Thyroid gland (tissue), 4 donors: Measurements from ENCODE around the gene SPECC1.

Experiments
- CTCF ChIP-seq, 6 experiments: fragments of 200-600 bp in 3 of 6; fragments of 450-650 bp in 3 of 6; sonication (generic) in 3 of 6; IDR thresholded peaks; one replicate each; pipeline ENCODE4 v1.5.1; 2016 to 2019; ENCODE audit warnings: antibody characterized with exemption in 6 of 6, mild to moderate bottlenecking in 2 of 6, inconsistent platforms in 1 of 6, moderate library complexity in 1 of 6
- POLR2A ChIP-seq, 2 donors: fragments of 450-650 bp; IDR thresholded peaks; one replicate each; pipeline ENCODE4 v1.6.1; 2017; ENCODE audit warnings: antibody characterized with exemption in 2 of 2, mild to moderate bottlenecking in 2 of 2, moderate library complexity in 1 of 2

- no peak for TF ChIP-seq CTCF (IDR thresholded peaks at IDR 0.05)
- no peak for TF ChIP-seq POLR2A (IDR thresholded peaks at IDR 0.05)
These were observed 293.2 kb downstream of the SPECC1 start for GRCh38 chr17:20302246-20302917.
